Stimulated activated CD4-positive, alpha-beta T cell treated with anti-CD3 and anti-CD28 coated beads, Interleukin-15, amount 100 ng/mL, for 48 hours (primary cell): ENCODE measurements around the gene YIPF5.

Source experiments
- DNase-seq, 2 donors: peaks; one replicate each; pipeline ENCODE4 v3.0.0-alpha.2; 2020; ENCODE audit warnings: low read depth in 2 of 2

YIPF5 gene

DNA sequence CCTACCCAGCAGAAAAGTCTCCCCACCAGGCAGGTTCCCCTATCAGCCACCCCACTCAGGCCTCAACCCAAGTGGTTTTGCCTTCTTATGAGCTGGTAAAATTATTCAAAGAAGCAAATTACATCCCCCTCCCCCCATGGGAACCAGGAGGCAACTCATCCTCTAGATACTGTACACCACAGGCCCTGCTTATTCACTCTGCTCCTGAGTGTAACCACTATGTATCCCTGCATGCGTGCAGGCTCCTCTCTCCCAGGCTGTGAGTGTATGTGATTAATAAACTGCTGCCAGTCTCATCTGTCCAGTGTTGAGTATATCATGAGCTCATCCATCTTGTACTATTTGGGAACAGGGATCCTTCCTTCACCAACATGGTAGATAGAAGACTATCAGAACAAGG, 8.8 kb upstream of the YIPF5 start:
- no peak for DNase-seq

DNA sequence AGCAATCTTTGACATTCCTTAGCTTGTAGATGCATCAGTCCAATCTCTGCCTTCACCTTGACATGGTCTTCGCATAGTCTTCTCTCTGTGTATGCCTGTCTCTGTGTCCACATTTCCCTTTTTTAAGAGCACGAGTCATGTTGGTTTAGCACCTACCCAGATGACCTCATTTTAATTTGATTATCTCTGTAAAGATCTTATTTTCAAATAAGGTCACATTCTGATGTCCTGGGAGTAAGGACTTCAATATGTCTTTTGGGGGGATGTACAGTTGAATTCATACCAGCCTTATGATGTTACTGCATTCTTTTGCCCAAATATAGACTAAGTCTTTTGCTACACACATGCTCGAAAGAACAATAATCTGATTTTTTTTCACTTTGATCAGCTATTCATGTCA, 7.1 kb upstream of the YIPF5 start:
- no peak for DNase-seq

DNA sequence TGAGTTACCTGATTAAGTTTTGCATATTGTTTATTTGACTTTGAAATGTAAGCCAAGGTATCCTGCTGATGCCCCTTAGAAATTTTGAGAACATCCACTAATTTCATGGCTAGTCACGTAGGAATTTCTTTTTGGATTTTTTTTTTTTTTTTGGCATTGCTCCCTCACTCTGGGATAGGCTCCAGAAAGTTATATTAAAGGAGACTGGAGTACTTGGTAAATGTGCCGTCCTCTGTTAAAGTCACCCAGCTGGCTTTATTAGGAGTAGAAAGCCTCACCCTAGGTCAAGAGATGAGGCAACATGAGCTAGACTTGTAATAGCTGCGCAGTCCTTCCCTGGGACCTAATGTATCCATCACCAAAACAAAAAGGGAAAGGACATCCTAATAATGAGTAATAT, 3.3 kb upstream of the YIPF5 start:
- DNase-seq, result no peak

DNA sequence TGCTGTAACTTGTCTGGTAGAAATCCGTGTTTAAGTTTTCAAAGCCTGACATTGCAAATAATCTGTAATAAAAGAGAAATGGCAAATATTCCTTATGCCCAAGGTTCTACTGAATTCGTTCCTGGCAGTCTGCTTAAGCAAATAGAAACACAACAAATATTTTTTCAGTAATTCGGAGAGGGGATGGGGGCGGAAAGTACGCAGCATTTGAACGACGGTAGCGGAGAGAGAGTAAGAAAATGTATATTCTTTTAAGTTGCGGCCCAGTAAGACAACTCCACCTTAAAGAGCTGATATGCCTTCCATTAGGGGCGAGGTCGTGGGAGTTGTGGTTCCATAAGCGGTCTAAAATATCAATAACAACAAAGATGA, 569 bp downstream of the YIPF5 start:
- no peak for DNase-seq

DNA sequence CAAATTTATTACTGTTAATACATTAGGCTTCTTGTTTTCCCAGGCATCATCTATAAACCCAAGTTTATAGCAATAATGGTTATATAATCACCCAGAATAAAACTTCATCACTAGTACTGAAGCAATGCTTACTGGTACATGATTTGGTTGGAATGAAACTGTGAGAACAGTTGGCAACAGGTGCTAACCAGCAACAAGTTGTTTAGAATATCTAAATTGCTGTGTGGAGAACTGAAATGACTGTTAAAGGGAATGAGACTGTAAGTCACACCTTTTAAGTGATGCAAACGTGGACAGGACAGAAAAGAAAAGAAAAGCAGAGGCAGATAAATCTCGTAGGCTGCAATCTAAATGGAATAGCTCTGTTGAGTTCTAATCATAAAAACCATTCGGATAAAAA, 2.5 kb downstream of the YIPF5 start:
- DNase-seq, result no peak

DNA sequence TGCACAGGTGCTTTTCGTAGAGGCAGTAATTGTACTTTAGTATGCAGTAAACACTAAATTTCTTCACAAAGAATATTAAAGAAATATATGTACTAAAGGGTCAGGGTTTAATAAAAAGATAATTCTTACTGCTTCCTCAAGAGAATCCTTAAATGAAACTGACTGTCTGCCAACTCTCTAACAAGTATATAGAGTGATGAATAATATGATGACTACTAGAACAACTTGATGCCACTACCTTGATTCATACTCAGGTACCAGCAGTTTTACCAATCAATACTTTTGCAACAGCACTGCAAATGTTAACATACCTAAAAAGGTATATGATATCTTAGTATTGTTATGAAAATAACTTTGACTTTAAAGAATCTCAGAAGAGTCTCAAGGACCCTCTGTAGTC, 3.8 kb downstream of the YIPF5 start:
- DNase-seq, result no peak

DNA sequence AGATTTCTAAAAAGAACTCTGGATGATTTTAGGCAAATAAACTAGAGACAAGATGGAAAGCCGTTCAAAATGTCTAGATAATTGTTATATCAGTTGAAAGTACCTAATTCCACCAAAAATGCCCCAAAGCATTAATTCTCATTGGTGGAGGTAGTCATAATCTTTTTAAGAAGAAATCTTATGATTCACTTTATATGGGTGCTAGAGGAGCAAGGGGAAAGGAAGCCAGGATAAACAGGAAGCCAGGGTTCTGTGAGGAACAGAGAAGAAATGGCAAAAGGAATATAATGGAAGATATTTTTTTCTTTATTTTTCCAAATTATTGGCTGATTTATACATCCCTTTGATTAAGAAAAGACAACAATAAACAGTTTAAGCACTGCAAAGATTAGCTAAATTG, 7.8 kb downstream of the YIPF5 start:
- DNase-seq, result no peak

DNA sequence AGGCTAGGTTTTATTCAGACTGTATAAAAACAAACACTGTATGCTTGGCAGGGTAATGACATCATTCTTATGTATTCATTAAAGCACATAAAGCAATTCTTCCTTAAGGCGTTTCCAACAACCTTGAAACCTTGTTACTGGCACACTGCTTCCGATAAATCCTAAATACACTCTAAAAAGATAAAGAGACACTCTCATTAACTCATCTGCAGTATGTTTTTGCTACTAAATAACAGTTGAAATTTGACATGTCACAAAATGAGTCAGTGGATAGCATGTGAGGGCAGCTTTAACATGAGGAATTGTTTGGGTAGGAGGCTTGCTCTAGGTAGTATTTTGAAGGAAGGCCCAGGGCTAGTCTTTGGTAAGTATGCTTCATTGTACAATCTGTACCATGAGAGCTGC, 13.7 kb downstream of the YIPF5 start:
- DNase-seq, result no peak

DNA sequence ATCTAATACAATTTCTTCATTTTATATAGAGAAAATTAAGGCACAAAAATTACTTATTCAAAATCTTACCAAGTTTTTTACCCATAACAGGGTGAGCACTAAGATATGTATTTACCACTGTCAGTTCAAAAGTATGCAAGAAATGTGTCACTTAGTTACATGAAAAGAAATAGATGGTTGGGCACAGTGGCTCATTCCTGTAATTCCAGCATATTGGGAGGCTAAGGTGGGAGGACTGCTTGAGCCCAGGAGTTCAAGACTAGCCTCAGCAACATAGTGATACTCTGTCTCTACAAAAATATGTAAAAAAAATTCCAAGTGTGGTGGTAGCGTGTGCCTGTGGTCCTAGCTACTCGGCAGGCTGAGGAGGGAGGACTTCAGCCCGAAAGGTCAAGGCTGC, 19.4 kb downstream of the YIPF5 start:
- no peak for DNase-seq

DNA sequence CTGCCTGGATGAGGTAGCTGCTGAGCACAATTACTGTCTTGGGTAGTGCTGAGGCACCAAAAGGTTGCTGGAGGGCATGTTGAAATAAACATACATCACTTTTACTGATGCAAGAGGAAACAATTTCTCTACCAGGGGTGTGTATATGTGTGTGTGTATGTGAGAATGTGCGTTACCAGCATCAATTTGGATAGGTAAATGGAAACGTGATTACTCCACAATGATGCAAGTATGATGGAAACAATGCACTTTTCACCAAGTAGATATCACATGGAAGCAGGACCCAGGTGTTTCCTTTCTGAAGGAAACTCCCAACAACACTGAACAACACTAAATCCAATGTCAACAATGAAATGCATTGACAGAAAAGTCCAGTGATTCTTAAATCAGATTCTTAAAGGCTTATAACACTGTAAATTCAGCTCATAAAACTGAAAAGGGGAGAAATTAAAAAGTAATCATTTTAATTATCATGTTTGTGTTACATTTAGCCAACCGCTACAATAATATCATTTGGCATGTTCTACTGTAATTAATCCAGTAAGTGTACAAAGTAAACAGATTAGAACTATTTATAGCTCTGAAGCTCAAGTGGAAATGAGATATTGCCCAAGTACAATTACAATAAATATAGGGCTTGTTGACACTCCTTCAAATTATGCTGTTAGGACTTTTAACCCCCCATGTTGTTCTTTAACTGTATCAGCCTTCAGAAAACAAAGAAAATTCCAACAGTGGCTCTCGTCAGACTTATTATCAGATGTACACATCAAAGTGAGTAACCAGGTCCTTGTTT, 25.3 kb downstream of the YIPF5 start:
- no peak for DNase-seq

DNA sequence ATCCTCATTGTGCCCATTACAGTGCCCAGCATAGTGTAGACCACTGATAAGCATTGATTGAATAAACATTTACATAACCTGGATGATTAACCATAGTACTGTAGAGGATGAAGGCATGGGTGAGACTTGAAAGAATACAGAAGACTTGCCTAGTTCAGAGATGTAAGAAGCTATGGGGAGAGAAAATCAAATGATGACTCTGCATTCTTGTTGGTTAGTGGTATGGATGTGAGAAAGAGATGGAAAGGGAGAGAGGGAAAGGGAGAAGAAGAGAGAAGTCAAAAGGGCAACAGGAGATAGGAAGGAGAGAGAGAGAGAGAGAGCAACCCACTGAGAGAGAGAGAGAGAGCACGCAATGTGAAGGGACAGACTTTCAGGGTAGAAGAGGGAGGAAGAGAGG, 26.8 kb downstream of the YIPF5 start:
- no peak for DNase-seq

DNA sequence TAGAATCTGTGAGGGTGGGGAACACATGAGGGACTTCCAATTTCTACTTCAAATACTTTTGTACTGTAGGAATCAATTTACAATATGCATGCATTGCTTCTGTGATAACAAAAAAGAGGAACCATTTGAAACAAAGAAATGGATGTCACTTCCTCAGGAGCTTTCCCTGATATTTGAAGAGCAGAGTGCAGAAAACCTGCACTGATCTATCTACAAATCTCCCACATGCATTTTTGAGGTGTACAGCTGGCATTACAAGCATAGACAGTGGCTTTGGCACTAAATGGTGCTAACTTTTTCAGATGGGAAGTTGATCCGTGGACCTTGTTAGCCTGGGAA, 27.7 kb downstream of the YIPF5 start:
- no peak for DNase-seq

DNA sequence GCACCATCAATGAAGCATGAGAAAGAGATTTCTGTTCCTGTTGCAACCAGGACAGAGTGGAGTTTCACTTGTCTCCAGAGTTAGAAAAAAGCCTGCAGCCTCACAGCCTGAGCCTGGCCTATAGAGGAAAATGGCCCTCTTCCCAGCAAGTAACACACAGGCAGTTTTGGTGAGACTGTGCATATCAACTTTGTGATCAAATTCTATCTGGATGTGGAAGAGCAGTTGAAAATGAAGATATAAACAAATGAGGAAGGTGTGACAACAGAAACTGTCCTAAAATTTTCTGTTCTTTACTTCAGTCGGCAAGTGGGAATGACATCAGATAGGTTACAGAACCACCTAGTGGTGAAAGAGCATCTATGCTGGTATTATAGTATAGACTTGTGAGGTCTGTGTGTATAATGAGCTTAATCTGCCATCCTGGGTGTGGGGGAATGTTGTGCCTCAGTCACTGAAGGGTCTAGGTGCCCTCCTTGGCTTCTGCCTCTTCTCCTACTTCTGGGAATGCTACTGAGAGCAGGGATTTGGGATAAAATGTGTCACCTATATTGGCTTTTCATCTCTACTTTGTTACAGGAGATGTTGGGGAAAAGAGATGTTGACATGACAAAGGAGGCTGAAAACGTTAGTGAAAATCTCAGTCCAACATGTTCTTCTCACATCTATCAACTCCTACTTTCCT, 28.2 kb downstream of the YIPF5 start:
- DNase-seq, result no peak

DNA sequence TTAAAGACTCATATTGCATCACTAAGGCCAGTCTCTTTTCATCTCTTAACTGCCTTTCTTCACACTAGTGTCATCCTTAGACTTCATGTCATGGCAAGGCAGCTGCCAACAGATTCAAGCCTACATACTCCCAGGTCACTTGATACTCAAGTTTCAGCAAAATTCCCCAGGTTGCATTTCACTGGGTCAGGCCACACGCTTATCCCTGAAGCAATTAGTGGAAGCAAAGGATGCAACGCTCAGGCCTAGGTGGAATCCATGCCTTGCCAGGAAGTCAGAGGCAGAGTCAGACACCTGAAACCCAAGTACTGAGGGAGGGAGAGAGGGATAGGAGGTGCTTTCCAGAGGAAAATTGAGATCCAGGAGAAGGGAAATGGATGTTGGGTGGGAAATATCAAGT, 28.9 kb downstream of the YIPF5 start:
- no peak for DNase-seq

DNA sequence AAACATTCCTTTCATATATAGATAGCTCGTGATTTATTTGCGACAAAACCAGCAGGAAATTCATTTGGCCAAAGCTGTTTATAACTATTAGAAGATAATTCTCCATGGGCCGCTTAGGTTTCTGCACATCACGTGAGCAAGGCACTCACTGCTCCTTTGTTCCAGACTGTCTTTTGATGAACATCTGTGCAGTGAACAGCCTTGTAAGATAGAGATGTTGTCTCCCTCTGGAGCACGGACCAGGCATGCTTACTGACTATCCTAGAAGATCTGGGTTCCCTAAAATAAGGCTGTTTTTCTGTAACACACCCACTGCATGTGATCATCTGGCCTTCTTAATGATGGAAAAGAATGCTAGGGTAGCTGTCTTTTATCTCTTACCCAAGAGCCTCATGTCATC, 30.9 kb downstream of the YIPF5 start:
- no peak for DNase-seq

DNA sequence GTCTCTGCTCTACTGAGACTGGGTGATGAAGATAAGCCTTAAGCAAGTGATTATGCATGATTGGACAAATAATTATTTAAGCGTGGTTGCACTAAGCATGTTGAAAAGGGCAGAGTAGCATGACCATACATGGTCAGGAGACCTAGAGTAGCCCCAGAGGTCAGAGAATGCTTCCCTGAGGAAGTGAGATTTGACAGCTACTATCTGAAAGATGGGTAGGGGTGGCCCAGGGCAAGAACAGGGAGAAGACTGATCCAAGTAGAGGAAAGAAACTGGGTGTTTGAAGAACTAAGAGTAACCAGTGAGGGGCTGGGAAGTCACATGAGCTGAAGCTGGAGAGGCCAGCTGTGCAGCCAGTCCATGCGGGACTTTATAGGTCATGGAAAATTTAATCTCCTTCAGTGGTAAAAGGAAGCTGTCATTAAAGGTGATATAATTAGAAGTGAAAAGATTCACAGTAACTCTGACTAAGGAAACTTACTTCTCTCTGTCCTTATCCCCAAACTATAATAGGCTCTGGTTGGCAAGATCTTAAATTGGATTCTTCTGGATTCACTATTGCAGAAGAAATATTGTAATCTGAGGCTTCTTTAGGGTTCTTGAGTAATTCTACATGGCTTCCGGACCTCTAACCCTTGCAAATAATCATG, 35.2 kb downstream of the YIPF5 start:
- no peak for DNase-seq

DNA sequence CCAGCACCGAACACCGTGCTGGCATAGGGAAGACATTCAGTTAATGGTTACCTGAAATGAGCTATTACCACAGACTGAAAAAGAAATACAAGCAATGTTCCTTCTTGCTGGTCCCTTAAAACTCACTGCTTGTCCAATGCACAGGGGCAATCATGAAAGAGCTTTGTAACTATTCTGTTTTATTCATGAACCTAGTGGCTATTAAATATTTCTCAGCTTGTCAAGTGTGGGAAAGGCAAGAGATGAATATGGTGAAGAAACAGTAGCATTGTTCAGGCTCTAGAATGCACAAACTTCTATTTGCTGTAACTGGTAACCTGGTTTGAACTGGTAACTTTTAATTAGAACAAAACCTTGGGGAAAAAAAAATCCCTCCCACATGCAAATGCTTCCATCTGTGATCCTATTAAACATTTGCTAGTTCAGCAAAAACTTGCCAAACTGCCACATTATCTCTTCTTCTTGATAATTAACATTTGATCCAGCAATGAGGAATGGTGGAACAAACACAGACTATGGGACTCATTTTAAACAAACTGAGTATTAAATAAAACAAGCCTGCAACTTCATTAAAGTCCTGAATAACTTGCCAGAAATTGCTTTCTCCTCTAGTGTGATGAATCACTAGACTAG, 36.1 kb downstream of the YIPF5 start:
- DNase-seq, result no peak

DNA sequence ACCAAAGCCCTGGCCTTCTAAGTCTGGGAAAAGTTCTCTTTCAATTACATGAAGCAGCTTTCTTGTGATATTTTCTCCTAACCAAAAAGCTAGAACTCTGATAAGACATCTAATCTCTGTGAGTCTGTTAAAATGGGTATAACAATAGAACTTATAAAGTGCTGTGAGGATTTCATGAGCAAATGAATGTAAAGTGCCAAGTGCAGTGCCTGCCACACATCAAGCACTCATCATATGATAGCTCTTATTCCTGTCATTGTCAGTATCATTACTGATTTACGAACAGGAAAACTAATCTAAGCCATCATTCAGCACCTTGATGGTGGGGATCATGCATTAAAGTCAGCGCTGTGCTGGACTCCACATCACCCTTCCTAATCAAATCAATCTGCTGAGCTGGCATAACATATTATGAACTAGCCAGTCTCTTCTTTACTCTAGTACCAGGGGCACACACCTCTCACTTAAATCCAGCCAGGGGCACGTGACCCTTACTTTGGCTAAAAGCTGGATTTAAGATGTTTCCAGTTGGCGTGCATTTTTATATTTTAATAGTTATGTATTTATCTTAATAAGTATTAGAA, 37.3 kb downstream of the YIPF5 start:
- DNase-seq, result no peak

DNA sequence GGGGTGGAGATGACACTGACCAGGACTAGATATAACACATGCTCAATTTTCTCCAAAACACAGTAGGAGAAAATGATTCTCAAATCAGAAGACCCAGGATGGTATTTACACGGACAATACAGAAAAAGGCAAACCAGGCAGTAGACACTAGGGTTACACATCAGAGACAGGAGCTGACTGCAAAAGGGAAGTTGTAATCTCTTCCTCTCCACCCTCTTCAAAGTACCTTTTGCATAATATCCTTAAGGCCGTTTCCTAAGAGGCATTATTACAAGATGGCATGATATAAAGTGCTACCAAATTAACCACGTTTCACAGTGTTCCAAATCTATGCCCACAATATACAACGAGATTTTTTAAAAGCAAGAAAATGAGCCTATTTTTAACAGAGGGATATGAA, 39.2 kb downstream of the YIPF5 start:
- DNase-seq, result no peak

DNA sequence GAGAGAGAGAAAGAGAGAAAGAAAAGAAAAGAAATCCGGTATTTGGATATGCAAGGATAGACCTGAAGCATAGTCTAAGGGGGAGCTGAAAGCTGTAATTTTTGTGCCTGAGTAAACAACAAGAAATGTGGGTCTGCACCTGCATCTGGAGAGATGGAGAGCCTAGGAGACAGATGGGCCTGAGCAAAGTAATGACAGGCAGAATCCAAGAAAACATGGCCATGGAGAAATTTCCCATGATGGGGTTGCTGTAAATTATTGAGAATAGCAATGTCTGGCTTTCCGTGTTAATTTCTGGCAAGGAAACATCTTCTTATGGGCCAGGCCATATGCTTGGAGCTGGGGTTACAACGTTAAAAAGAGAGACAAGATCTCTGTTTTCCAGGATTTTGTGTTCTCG, 40.2 kb downstream of the YIPF5 start:
- DNase-seq, result no peak

DNA sequence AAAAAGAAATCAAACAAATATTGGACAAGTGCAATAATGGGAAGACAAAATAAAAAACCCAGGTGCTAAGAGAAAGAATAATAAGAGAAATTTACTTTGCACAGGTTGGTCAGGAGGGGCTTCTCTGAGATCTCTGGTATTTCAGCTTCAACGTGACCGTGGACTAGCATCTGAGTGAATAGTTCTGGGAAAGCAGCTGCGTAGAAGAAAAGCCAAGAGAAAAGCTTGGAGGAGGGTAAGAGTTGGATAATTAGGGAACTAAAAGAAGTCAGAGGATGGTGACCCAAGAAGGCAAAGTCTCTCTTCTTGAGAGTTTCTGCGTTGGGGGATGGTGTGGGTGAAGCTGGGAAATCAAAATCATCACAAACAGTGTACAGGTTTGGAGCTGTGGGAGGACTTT, 41.6 kb downstream of the YIPF5 start:
- no peak for DNase-seq

DNA sequence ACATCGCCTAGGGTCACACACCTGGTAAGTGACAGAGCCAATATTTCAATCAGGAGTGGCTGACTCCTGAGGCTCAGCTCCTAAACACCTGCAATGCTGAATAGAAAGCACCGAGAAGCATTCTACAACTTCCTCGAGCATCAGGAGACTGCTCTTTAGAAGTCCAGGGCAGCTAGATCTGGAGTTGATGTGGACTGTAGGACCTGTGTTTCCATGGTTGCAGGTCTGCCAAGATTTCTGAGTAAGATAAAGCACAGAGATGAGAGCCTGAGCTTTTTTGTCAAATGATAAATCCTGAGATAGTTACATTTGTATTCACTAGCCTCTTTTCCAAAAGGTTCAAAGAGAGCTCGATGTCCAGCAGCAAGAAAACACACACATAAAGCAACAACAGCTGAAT, 43.8 kb downstream of the YIPF5 start:
- DNase-seq, result no peak
